HepG2 (cell line): ENCODE measurements around the gene DENND2D. TPM values are rescaled to one million over a fixed set of nuclear protein-coding genes. Genes with fewer than 3 reads are reported as not detected.

Source experiments
- ATRX ChIP-seq: sonication (generic); formaldehyde crosslinking; IDR thresholded peaks from 2 replicates; pipeline ENCODE4 v1.4.0; 2020; ENCODE audit warnings: missing genetic modification reagents, borderline replicate concordance
- BCL6 ChIP-seq: IDR thresholded peaks from 2 replicates; pipeline ENCODE4 v1.6.1; 2016; ENCODE audit warnings: missing genetic modification reagents, missing compliant biosample characterization
- BRCA1 ChIP-seq: sonication (generic); formaldehyde crosslinking; IDR thresholded peaks from 2 replicates; pipeline ENCODE4 v1.4.0; 2020; ENCODE audit warnings: missing genetic modification reagents
- CREB1 ChIP-seq, 2 experiments: fragments of 450-650 bp in 1 of 2; IDR thresholded peaks; 2 replicates each; pipeline ENCODE4 v1.6.1; 2016 to 2017; ENCODE audit warnings: control low read depth in 1 of 2, mild to moderate bottlenecking in 1 of 2, missing compliant biosample characterization in 1 of 2, missing genetic modification characterization in 1 of 2
- CREM ChIP-seq, 2 experiments: sonication (generic) in 1 of 2; formaldehyde crosslinking in 1 of 2; IDR thresholded peaks; 2 replicates each; pipeline versions ENCODE4 v1.4.0 to v1.6.1; 2016 to 2020; ENCODE audit warnings: antibody characterized with exemption in 1 of 2, mild to moderate bottlenecking in 1 of 2, missing genetic modification reagents in 1 of 2
- ETV5 ChIP-seq: IDR thresholded peaks from 2 replicates; pipeline ENCODE4 v1.6.1; 2018; ENCODE audit warnings: missing biosample characterization, missing genetic modification reagents, inconsistent platforms, borderline replicate concordance
- EZH2 ChIP-seq: conservative IDR thresholded peaks from 2 replicates; pipeline ENCODE4 v1.6.1; 2012; ENCODE audit warnings: mild to moderate bottlenecking, low read depth, low read length, moderate library complexity
- GABPA ChIP-seq, 2 experiments: IDR thresholded peaks; 2 replicates each; pipeline ENCODE4 v1.6.1; 2011 to 2016; ENCODE audit warnings: low read depth in 2 of 2, low read length in 1 of 2, missing biosample characterization in 1 of 2, missing genetic modification characterization in 1 of 2
- GLI4 ChIP-seq: sonication (generic); formaldehyde crosslinking; IDR thresholded peaks from 2 replicates; pipeline ENCODE4 v1.5.1; 2020; ENCODE audit warnings: missing genetic modification reagents, mild to moderate bottlenecking, moderate library complexity, borderline replicate concordance
- HNRNPUL1 ChIP-seq: fragments of 200-400 bp; formaldehyde crosslinking; IDR thresholded peaks from 2 replicates; pipeline ENCODE4 v1.6.1; 2017; ENCODE audit warnings: low read depth, mild to moderate bottlenecking, low read length, moderate library complexity
- MIER3 ChIP-seq: IDR thresholded peaks from 2 replicates; pipeline ENCODE4 v1.6.1; 2016; ENCODE audit warnings: missing compliant biosample characterization, borderline replicate concordance
- NR2F2 ChIP-seq: IDR thresholded peaks from 2 replicates; pipeline ENCODE4 v1.6.1; 2012; ENCODE audit warnings: low read depth, inconsistent platforms, borderline replicate concordance
- POGZ ChIP-seq: sonication (generic); formaldehyde crosslinking; IDR thresholded peaks from 2 replicates; pipeline ENCODE4 v1.4.0; 2020; ENCODE audit warnings: mild to moderate bottlenecking, missing genetic modification reagents
- SSRP1 ChIP-seq: IDR thresholded peaks from 2 replicates; pipeline ENCODE4 v1.6.1; 2016; ENCODE audit warnings: control low read depth
- TCF7 ChIP-seq: sonication (generic); IDR thresholded peaks from 2 replicates; pipeline ENCODE4 v1.6.1; 2016; ENCODE audit warnings: antibody characterized with exemption, low read depth
- TRIM24 ChIP-seq: sonication (generic); formaldehyde crosslinking; IDR thresholded peaks from 2 replicates; pipeline ENCODE4 v1.8.0; 2022; ENCODE audit warnings: mild to moderate bottlenecking, missing genetic modification reagents
- ZNF121 ChIP-seq: sonication (generic); formaldehyde crosslinking; IDR thresholded peaks from 2 replicates; pipeline ENCODE4 v1.5.0; 2020; ENCODE audit warnings: mild to moderate bottlenecking, missing genetic modification reagents
- ZNF3 ChIP-seq: IDR thresholded peaks from 2 replicates; pipeline ENCODE4 v1.7.0; 2017; ENCODE audit warnings: inconsistent platforms
- ZNF367 ChIP-seq: sonication (generic); formaldehyde crosslinking; IDR thresholded peaks from 2 replicates; pipeline ENCODE4 v1.4.0; 2020; ENCODE audit warnings: missing genetic modification reagents, borderline replicate concordance
- ZNF432 ChIP-seq: sonication (generic); formaldehyde crosslinking; IDR thresholded peaks from 2 replicates; pipeline ENCODE4 v1.5.0; 2020; ENCODE audit warnings: missing genetic modification reagents, mild to moderate bottlenecking, borderline replicate concordance
- ZNF44 ChIP-seq: sonication (generic); formaldehyde crosslinking; IDR thresholded peaks from 2 replicates; pipeline ENCODE4 v1.5.1; 2020; ENCODE audit warnings: mild to moderate bottlenecking, missing genetic modification reagents
- ZNF75D ChIP-seq: sonication (generic); formaldehyde crosslinking; IDR thresholded peaks from 2 replicates; pipeline ENCODE4 v1.8.1; 2023; ENCODE audit warnings: missing genetic modification reagents, mild to moderate bottlenecking, borderline replicate concordance
- ZNF768 ChIP-seq: sonication (generic); formaldehyde crosslinking; IDR thresholded peaks from 2 replicates; pipeline ENCODE4 v1.4.0; 2020; ENCODE audit warnings: missing genetic modification reagents
- polyA plus RNA-seq, 8 experiments: library from polyadenylated mRNA; depleted of rRNA in 3 of 8; stranded (reverse) in 7 of 8; unstranded in 1 of 8; fragments of >200 nt; fragmentation: Illumina TruSeq in 4 of 8; extraction: Trizol in 4 of 8; gene quantifications; 2 replicates each; pipeline versions ENCODE4 v1.2.1 to v1.2.3, GENCODE V29; 2011 to 2016; ENCODE audit warnings: low read depth in 4 of 8, missing spikeins in 1 of 8, mixed read lengths in 1 of 8; ENCODE audit not compliant: insufficient read depth in 1 of 8
- total RNA-seq, 5 experiments: library from RNA; depleted of rRNA; stranded (reverse); fragments of >200 nt; fragmentation: Illumina TruSeq; extraction: Trizol; gene quantifications; 2 replicates each; pipeline ENCODE4 v1.2.3, GENCODE V29; 2016; ENCODE audit warnings: low read depth in 1 of 5
- TF ChIP-seq, protein P1 (sequence below): IDR thresholded peaks from 2 replicates; pipeline ENCODE4 v1.6.1; 2016; ENCODE audit warnings: missing compliant biosample characterization, missing genetic modification reagents, borderline replicate concordance
- TF ChIP-seq, protein P2 (sequence below): sonication (generic); formaldehyde crosslinking; conservative IDR thresholded peaks from 2 replicates; pipeline ENCODE4 v1.4.0; 2020; ENCODE audit warnings: missing genetic modification reagents
- TF ChIP-seq, protein P3 (sequence below): IDR thresholded peaks from 2 replicates; pipeline ENCODE4 v1.4.0; 2020; ENCODE audit warnings: mild to moderate bottlenecking, missing genetic modification reagents

Gene DENND2D
- total and polyA plus RNA-seq, 2 of the 13 experiments (the other 11 are each of a cell fraction or from before 2014, with no cell fraction given): 0.04 TPM; not detected in 1

DNA sequence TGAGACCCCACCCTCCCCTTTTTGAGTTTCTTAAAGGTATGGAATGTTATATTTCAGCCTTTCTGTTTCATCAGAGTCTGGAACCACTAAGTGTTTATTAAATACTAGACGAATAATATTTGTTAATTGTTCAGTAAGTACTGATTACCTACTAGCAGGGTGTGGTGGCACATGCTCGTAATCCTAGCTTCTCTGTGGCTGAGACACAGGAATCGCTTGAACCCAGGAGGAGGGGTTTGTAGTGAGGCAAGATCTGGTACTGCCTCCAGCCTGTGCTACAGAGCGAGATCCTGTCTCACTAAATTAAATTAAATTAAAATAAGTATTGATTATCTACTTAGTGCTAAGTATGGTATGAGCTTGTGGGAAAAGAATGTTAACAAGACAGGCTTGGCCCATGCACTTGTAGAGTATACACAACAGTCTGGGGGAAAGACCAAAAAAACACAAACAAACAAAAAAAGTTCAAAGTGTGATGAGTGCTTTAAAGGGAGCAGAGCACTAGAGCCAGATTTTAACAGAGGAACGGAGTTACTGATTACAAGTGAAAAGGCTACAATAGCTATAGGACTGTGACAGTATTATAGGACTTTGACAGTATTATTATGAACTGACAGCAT lies 58.0 kb downstream of the DENND2D start (continued):
- no peak for TF ChIP-seq ETV5 (CRISPR knock-in tag)
- TF ChIP-seq, protein P1, sequence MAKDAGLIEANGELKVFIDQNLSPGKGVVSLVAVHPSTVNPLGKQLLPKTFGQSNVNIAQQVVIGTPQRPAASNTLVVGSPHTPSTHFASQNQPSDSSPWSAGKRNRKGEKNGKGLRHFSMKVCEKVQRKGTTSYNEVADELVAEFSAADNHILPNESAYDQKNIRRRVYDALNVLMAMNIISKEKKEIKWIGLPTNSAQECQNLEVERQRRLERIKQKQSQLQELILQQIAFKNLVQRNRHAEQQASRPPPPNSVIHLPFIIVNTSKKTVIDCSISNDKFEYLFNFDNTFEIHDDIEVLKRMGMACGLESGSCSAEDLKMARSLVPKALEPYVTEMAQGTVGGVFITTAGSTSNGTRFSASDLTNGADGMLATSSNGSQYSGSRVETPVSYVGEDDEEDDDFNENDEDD (CRISPR knock-in tag): no peak
- TF ChIP-seq ZNF432: no peak
- no peak for TF ChIP-seq BRCA1 (CRISPR knock-in tag)
- no peak for TF ChIP-seq GABPA (IDR thresholded peaks at IDR 0.05; ENCODE audit: low read depth, low read length)
- TF ChIP-seq GABPA (CRISPR knock-in tag; IDR thresholded peaks at IDR 0.05; ENCODE audit: low read depth): no peak
- no peak for TF ChIP-seq TRIM24
- peak; percentile 55; the same call in 1 of the 2 replicates for TF ChIP-seq ZNF121
- TF ChIP-seq NR2F2: no peak
- TF ChIP-seq, protein P2, sequence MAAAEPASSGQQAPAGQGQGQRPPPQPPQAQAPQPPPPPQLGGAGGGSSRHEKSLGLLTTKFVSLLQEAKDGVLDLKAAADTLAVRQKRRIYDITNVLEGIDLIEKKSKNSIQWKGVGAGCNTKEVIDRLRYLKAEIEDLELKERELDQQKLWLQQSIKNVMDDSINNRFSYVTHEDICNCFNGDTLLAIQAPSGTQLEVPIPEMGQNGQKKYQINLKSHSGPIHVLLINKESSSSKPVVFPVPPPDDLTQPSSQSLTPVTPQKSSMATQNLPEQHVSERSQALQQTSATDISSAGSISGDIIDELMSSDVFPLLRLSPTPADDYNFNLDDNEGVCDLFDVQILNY (CRISPR knock-in tag): no peak
- TF ChIP-seq, protein P3, sequence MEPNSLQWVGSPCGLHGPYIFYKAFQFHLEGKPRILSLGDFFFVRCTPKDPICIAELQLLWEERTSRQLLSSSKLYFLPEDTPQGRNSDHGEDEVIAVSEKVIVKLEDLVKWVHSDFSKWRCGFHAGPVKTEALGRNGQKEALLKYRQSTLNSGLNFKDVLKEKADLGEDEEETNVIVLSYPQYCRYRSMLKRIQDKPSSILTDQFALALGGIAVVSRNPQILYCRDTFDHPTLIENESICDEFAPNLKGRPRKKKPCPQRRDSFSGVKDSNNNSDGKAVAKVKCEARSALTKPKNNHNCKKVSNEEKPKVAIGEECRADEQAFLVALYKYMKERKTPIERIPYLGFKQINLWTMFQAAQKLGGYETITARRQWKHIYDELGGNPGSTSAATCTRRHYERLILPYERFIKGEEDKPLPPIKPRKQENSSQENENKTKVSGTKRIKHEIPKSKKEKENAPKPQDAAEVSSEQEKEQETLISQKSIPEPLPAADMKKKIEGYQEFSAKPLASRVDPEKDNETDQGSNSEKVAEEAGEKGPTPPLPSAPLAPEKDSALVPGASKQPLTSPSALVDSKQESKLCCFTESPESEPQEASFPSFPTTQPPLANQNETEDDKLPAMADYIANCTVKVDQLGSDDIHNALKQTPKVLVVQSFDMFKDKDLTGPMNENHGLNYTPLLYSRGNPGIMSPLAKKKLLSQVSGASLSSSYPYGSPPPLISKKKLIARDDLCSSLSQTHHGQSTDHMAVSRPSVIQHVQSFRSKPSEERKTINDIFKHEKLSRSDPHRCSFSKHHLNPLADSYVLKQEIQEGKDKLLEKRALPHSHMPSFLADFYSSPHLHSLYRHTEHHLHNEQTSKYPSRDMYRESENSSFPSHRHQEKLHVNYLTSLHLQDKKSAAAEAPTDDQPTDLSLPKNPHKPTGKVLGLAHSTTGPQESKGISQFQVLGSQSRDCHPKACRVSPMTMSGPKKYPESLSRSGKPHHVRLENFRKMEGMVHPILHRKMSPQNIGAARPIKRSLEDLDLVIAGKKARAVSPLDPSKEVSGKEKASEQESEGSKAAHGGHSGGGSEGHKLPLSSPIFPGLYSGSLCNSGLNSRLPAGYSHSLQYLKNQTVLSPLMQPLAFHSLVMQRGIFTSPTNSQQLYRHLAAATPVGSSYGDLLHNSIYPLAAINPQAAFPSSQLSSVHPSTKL: peak; percentile 21; the same call in 1 of the 2 replicates
- no peak for TF ChIP-seq EZH2
- 0 out of 2 replicates have a peak, but pooled peaks have one; percentile 9 for TF ChIP-seq TCF7
- no peak for TF ChIP-seq BCL6
- TF ChIP-seq HNRNPUL1: no peak
- 0 out of 2 replicates have a peak, but pooled peaks have one; percentile 24 for TF ChIP-seq CREM (IDR thresholded peaks at IDR 0.05)
- no peak for TF ChIP-seq CREM (CRISPR knock-in tag; IDR thresholded peaks at IDR 0.05)
- no peak for TF ChIP-seq ZNF75D (CRISPR knock-in tag)
- 0 out of 2 replicates have a peak, but pooled peaks have one; percentile 35 for TF ChIP-seq SSRP1
- TF ChIP-seq POGZ (CRISPR knock-in tag): no peak
- TF ChIP-seq ZNF367: no peak
- TF ChIP-seq CREB1 (IDR thresholded peaks at IDR 0.05): no peak
- peak; percentile 43; the same call in 1 of the 2 replicates for TF ChIP-seq CREB1 (CRISPR knock-in tag; IDR thresholded peaks at IDR 0.05)
- TF ChIP-seq GLI4 (CRISPR knock-in tag): no peak
- no peak for TF ChIP-seq ZNF768
- no peak for TF ChIP-seq ZNF44
- TF ChIP-seq MIER3 (CRISPR knock-in tag): 0 out of 2 replicates have a peak, but pooled peaks have one; percentile 43
- 0 out of 2 replicates have a peak, but pooled peaks have one; percentile 32 for TF ChIP-seq ZNF3 (CRISPR knock-in tag)
- no peak for TF ChIP-seq ATRX
